OCI-LY1 (cell line): Measurements from ENCODE around the gene SPATA13.

Source experiments
- CTCF ChIP-seq: fragments of 200-600 bp; sonication (generic), shearing (Covaris generic); IDR thresholded peaks from 2 replicates; pipeline ENCODE4 v1.5.1; 2017; ENCODE audit warnings: mild to moderate bottlenecking, antibody characterized with exemption, low read length, moderate library complexity, mixed read lengths
- EZH2 ChIP-seq: fragments of 200-600 bp; sonication (generic), shearing (Covaris generic); IDR thresholded peaks from 2 replicates; pipeline ENCODE4 v1.8.0; 2017; ENCODE audit warnings: borderline replicate concordance, mixed run types, mild to moderate bottlenecking, antibody characterized with exemption, low read length, moderate library complexity, mixed read lengths

GRCh38 chr13:24232037-24232436 is 71.5 kb downstream of the SPATA13 start:
- no peak for TF ChIP-seq CTCF
- TF ChIP-seq EZH2: no peak
